A549 treated with Hydrocortisone at 1 μM for 4 hours (cell line): ENCODE measurements around the gene FAM53C. TPM values are rescaled to one million over a fixed set of nuclear protein-coding genes. Genes with fewer than 3 reads are reported as not detected.

Experiments used
- total RNA-seq: library from RNA; stranded (reverse); fragments of 200-300 nt; extraction: Qiagen RNA extraction; gene quantifications from 5 replicates; pipeline ENCODE4 v1.2.3, GENCODE V29; 2022

Gene FAM53C
- total RNA-seq = 19.7 to 21.5 TPM (median 19.9 TPM) in 5 replicates

DNA sequence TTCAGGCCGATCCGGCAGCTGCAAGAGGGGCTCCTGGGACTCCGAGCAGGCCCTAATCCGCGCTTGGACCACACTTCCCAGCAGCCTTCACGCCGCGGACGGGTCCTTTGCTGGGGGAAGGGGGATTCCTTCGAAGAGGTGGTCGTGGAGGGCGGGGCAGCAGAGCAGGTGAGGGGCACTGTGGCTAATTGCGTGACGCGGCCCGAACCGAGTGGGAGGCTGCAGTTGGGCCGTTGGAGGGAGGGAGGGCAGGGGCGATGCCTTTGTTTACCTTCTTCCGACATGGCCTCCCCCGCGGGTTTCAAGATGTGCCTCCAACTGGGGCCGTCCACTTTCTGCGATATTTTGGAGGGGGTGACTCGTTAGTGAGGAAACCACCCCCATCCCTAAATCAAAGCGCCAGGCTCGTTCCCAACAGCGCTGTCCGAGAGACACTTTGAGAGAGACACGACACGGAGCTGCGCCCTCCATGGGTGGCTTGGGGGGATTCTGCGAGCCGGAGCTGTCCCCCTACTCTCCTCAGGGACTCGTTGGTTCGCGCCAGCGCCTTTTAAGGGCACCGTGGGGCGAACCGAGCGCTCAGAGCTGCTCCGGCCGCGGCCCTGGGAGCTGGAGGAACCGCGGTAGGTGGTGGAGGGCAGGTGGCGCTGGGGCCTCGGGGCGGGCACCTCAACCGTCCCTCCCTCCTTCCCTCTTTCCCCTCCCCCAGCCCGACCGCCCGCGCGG lies at the start of gene FAM53C:
TSS of gene FAM53C (plus strand) at position 582 of the 726 bp plus-strand sequence. CDS start 3,070 bp downstream, outside the sequence.

DNA sequence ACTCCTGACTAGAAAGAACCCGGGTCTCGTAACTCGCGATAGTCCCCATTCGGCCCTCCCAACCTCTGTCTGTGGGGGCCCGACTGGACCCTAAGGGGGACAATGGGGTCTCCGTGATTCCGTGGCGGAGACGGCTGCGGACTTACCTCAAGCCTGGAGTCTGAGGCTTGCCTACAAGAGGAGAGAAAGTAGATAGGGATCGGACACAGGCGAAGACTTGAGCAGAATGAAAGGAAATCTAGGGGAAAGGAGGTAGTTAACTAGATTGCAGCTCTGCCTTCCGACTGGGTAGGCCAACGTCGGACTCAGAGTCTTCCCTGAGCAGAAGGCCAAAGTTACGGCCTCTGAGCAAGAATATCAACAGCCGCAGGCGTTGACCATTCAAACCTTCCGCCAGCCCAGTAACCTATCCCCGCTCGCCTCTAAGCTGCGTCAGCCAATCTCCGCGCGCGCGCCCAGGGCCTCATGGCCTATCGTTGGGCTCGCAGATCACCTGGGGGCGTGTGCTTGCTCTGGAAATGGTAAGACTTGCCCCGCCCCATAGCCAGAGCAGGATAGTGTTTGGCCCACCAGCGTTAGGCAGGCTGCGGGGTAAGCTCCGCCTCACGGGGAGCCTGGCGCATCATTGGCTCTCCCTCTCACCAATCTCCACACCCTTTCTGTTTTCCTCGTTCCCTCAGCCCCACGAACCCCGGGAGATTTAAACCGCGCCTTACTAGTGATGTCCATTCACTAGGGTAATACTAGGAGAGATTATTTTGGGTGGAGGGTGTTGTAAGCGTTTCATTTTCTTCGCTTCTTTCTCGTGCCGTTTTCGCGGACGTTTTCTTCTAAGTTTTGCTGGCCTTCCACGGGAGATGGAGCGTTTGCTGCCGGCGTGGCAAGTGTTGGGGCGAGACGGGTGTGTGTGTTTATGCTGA lies 6.4 kb upstream of the FAM53C start, which contains the start of gene CDC25C:
TSS of gene CDC25C (minus strand) at position 356 of the 920 bp plus-strand sequence. CDS start 624 bp downstream, outside the sequence.

DNA sequence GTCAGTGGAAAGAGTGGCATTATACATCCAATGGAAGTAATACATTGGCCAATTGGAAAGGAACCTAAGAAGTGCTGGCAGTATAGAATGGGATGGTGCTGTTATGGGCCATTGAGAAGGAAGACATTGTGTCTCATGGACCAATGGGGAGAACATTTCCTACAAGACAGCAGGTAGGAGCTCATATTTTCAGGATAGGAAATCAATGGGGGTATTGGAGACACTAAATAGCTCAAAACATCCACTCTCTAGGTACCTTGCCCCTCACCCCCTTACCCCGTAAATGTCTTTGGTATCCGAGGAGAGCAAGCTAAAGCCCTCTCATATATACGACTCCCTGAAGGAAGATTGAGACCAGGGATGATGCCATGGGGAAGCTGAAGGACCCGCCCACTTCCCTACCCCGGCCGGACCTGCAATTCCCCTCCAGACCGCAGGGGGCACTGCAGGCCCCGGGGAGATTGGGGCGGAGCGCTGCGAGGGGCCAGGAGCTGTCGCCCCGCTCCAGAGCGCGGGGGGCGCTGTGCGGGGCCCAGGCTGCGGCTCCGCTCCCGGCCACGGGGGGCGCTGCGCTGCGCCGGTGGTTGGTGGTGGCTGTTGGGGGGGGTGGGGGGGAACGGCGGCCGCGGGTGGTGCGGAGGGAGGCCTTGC lies 14.1 kb downstream of the FAM53C start, which contains the start of gene KDM3B:
TSS of gene KDM3B (plus strand) at position 615 of the 651 bp plus-strand sequence. CDS start 111 bp downstream, outside the sequence.

Other genes with a start within 250 kb of the FAM53C start
- not detected in 5 replicates for gene NME5, start 198.8 kb upstream of the FAM53C start, total RNA-seq
- 42.5 to 59.3 TPM (median 47.7 TPM) in 5 replicates for gene BRD8, start 159.6 kb upstream of the FAM53C start, total RNA-seq
- gene KIF20A, start 159.2 kb upstream of the FAM53C start, total RNA-seq = 39.4 to 57.5 TPM (median 43.3 TPM) in 5 replicates
- gene CDC23, start 124.9 kb upstream of the FAM53C start, total RNA-seq = 20.1 to 38.6 TPM (median 25.6 TPM) in 5 replicates
- gene GFRA3, start 63.6 kb upstream of the FAM53C start, total RNA-seq = 0.06 to 0.12 TPM (median 0.07 TPM) in 3 of 5 replicates, not detected in the others
- 8.8 to 11.3 TPM (median 9.4 TPM) in 5 replicates for gene CDC25C, start 6.5 kb upstream of the FAM53C start, total RNA-seq
- 33.2 to 55.5 TPM (median 39.2 TPM) in 5 replicates for gene KDM3B, start 14.4 kb downstream of the FAM53C start, total RNA-seq
- gene REEP2, start 100.8 kb downstream of the FAM53C start, total RNA-seq = 5.9 to 7.5 TPM (median 7.0 TPM) in 5 replicates
- 7.4 to 14.1 TPM (median 10.4 TPM) in 5 replicates for gene EGR1, start 127.2 kb downstream of the FAM53C start, total RNA-seq
- gene ETF1, start 205.0 kb downstream of the FAM53C start, total RNA-seq = 120 to 154 TPM (median 131 TPM) in 5 replicates
- 307 to 385 TPM (median 323 TPM) in 5 replicates for gene HSPA9, start 237.1 kb downstream of the FAM53C start, total RNA-seq